ENCODE data around the gene PCDH17. TPM values are rescaled to one million over a fixed set of nuclear protein-coding genes. Genes with fewer than 3 reads are reported as not detected.
A peak's percentile ranks its signal among the peaks of the same experiment; 100 is the strongest.

PCDH17 gene
- total and polyA plus RNA-seq, 2 experiments from 2014 or later, result 3.2 to 10.3 TPM

DNA sequence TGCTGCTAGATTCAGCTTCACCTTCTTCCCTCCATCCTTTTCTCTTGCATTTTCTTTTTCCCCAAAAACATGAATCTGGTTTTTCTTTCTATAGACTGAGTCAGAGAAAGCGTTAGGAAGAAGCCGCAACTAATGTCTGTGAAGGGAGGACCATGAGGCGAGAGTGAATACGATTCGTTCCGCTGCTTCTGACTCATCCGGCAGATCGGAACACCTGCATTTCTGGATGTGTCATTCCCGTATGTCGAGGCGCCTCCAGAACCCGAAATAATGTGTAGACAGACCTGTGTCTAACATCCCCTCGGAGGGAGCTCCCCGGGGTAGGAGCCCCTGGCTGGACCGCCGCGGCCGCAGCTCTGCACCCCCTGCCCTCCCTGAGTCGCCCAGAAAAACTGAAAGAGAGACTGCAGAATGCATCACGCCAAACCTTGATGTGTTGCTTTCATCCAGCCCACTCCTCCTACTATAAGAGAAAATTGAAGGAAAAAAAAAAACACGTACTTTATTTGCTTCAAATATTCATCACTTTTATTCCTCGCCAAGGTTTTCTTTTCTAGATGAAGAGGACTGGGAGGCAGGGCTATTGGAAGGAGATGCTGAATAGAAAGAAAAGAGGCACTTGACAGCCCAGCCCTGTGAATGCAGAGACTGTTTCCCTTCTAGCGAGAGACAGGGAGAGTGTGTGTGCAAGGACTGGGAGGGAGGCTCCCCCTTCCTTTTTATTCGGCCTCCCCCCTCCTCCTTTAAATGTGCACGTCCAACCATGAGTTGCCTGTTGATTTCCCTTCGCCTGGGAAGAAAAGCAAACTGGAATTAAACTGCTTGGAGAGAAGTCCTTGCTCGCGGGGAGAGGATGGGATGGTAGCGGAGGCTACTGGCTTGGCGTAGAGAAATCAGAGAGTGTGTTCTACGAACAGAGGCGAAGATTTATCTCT is 616 bp upstream of the PCDH17 start:
- DNase-seq (ENCODE audit: low spot score), result peak; percentile 35
- H3K4me3 ChIP-seq, result peak overlapping the region; percentile 80
- H3K27ac ChIP-seq, result peak overlapping the region; percentile 41
- 1% methylated on average over 32 of the region's 32 CpGs for WGBS (ENCODE audit: low lambda C conversion rate, missing lambda C conversion rate)
- H3K4me2 ChIP-seq, result peak overlapping the region; percentile 94
- peak overlapping the region; percentile 73 for H2AFZ ChIP-seq
- H3K4me1 ChIP-seq (ENCODE audit: insufficient read depth), result peaks cover 11% of the 10 kb centered on the region
- TF ChIP-seq EZH2 (IDR thresholded peaks at IDR 0.05; ENCODE audit: borderline replicate concordance) (no peak), EZH2phosphoT487 (IDR thresholded peaks at IDR 0.05; ENCODE audit: low read depth, severe bottlenecking, unreplicated experiment) (no peak)
- peaks cover 4% of the 10 kb centered on the region for H3K79me2 ChIP-seq
- H3K36me3 ChIP-seq (replicated peaks; ENCODE audit: insufficient read depth, low read depth), result no peaks in the 10 kb centered on the region
- no peaks in the 10 kb centered on the region for H3K9me2 ChIP-seq (replicated peaks; ENCODE audit: insufficient read depth)
- no peaks in the 10 kb centered on the region for H3K9me3 ChIP-seq (ENCODE audit: low read depth)
- H3K27me3 ChIP-seq, result peaks cover 29% of the 10 kb centered on the region
- H4K20me1 ChIP-seq (ENCODE audit: insufficient read depth, poor library complexity, severe bottlenecking), result no peaks in the 10 kb centered on the region

DNA sequence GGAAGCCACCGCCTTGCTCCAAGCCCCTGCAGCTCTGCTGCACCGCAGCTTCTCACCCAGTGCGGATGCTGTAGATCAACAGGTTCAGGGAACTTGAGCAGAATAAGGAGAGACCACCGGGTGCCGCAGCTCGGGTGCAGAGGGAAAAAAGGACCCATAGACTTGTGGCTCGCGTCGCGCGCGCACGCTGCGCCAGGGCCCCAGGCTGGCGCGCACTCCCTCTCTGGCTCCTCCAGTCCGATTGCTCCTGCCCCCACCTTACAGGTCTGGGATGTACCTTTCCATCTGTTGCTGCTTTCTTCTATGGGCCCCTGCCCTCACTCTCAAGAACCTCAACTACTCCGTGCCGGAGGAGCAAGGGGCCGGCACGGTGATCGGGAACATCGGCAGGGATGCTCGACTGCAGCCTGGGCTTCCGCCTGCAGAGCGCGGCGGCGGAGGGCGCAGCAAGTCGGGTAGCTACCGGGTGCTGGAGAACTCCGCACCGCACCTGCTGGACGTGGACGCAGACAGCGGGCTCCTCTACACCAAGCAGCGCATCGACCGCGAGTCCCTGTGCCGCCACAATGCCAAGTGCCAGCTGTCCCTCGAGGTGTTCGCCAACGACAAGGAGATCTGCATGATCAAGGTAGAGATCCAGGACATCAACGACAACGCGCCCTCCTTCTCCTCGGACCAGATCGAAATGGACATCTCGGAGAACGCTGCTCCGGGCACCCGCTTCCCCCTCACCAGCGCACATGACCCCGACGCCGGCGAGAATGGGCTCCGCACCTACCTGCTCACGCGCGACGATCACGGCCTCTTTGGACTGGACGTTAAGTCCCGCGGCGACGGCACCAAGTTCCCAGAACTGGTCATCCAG is 964 bp downstream of the PCDH17 start:
- Histone ChIP-seq H3K79me2 (peaks cover 7% of the 10 kb centered on the region), H3K27me3 (peaks cover 29% of the 10 kb centered on the region), H3K27ac (no peak overlapping the region), H3K4me2 (peak overlapping the region; percentile 94), H2AFZ (peak overlapping the region; percentile 73), H3K4me1 (ENCODE audit: insufficient read depth) (peaks cover 11% of the 10 kb centered on the region), H4K20me1 (ENCODE audit: insufficient read depth, poor library complexity, severe bottlenecking) (no peaks in the 10 kb centered on the region), H3K36me3 (replicated peaks; ENCODE audit: insufficient read depth, low read depth) (no peaks in the 10 kb centered on the region), H3K4me3 (peak overlapping the region; percentile 80), H3K9me3 (ENCODE audit: low read depth) (no peaks in the 10 kb centered on the region), H3K9me2 (replicated peaks; ENCODE audit: insufficient read depth) (no peaks in the 10 kb centered on the region)
- DNase-seq (ENCODE audit: low spot score), result peak; percentile 47
- TF ChIP-seq, protein P1, sequence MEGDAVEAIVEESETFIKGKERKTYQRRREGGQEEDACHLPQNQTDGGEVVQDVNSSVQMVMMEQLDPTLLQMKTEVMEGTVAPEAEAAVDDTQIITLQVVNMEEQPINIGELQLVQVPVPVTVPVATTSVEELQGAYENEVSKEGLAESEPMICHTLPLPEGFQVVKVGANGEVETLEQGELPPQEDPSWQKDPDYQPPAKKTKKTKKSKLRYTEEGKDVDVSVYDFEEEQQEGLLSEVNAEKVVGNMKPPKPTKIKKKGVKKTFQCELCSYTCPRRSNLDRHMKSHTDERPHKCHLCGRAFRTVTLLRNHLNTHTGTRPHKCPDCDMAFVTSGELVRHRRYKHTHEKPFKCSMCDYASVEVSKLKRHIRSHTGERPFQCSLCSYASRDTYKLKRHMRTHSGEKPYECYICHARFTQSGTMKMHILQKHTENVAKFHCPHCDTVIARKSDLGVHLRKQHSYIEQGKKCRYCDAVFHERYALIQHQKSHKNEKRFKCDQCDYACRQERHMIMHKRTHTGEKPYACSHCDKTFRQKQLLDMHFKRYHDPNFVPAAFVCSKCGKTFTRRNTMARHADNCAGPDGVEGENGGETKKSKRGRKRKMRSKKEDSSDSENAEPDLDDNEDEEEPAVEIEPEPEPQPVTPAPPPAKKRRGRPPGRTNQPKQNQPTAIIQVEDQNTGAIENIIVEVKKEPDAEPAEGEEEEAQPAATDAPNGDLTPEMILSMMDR (IDR thresholded peaks at IDR 0.05; ENCODE audit: poor library complexity), result no peak
- peak; percentile 42 for TF ChIP-seq EZH2 (IDR thresholded peaks at IDR 0.05; ENCODE audit: borderline replicate concordance)
- 7% methylated on average over 70 of the region's 70 CpGs for WGBS (ENCODE audit: low lambda C conversion rate, missing lambda C conversion rate)

DNA sequence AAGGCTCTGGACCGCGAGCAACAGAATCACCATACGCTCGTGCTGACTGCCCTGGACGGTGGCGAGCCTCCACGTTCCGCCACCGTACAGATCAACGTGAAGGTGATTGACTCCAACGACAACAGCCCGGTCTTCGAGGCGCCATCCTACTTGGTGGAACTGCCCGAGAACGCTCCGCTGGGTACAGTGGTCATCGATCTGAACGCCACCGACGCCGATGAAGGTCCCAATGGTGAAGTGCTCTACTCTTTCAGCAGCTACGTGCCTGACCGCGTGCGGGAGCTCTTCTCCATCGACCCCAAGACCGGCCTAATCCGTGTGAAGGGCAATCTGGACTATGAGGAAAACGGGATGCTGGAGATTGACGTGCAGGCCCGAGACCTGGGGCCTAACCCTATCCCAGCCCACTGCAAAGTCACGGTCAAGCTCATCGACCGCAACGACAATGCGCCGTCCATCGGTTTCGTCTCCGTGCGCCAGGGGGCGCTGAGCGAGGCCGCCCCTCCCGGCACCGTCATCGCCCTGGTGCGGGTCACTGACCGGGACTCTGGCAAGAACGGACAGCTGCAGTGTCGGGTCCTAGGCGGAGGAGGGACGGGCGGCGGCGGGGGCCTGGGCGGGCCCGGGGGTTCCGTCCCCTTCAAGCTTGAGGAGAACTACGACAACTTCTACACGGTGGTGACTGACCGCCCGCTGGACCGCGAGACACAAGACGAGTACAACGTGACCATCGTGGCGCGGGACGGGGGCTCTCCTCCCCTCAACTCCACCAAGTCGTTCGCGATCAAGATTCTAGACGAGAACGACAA is 1.8 kb downstream of the PCDH17 start:
- peaks cover 29% of the 10 kb centered on the region for H3K27me3 ChIP-seq
- peak overlapping the region; percentile 35 for H2AFZ ChIP-seq

More for the DNA sequence above, 1.8 kb downstream of the PCDH17 start:
- H3K9me3 ChIP-seq (ENCODE audit: low read depth), result no peaks in the 10 kb centered on the region
- peak overlapping the region; percentile 94 for H3K4me2 ChIP-seq
- H3K36me3 ChIP-seq (replicated peaks; ENCODE audit: insufficient read depth, low read depth), result no peaks in the 10 kb centered on the region
- H3K27ac ChIP-seq, result no peak overlapping the region
- DNase-seq (ENCODE audit: low spot score), result peak; percentile 60
- H3K9me2 ChIP-seq (replicated peaks; ENCODE audit: insufficient read depth), result no peaks in the 10 kb centered on the region
- H3K4me1 ChIP-seq (ENCODE audit: insufficient read depth), result peaks cover 11% of the 10 kb centered on the region
- H3K79me2 ChIP-seq, result peaks cover 7% of the 10 kb centered on the region
- H4K20me1 ChIP-seq (ENCODE audit: insufficient read depth, poor library complexity, severe bottlenecking), result no peaks in the 10 kb centered on the region
- WGBS (ENCODE audit: low lambda C conversion rate, missing lambda C conversion rate), result 18% methylated on average over 58 of the region's 77 CpGs
- TF ChIP-seq, protein P1 (IDR thresholded peaks at IDR 0.05; ENCODE audit: poor library complexity), result peak; percentile 67
- no peak for TF ChIP-seq EZH2 (IDR thresholded peaks at IDR 0.05; ENCODE audit: borderline replicate concordance)
- H3K4me3 ChIP-seq, result peak overlapping the region; percentile 7
